HG03060 (cell line): ENCODE results near the gene COL5A3.
"Not testable (repeated sequence)": the region's sequence is repeated elsewhere in the genome, so short reads cannot be mapped to it uniquely, and the experiment has no call there.

Experiments
- ATAC-seq: cut with Tn5 transposase; IDR thresholded peaks from one replicate; pipeline ENCODE4 v1.9.1; 2021; ENCODE audit warnings: low read depth, moderate number of reproducible peaks; ENCODE audit not compliant: unreplicated experiment

The COL5A3 gene

GRCh38 chr19:10010247-10010691 is at the start of gene COL5A3:
Gene COL5A3, minus strand, starts transcription at chr19:10010504. Its CDS starts 119 bp downstream, at chr19:10010385.
- no peak for ATAC-seq

- no peak for ATAC-seq
Measured at GRCh38 chr19:10052602-10053360, 42.5 kb upstream of the COL5A3 start.

GRCh38 chr19:10049626-10050025 is 39.3 kb upstream of the COL5A3 start:
- ATAC-seq: no peak

GRCh38 chr19:10045371-10045770 is 35.1 kb upstream of the COL5A3 start:
- ATAC-seq: no peak

GRCh38 chr19:10044390-10044789 is 34.1 kb upstream of the COL5A3 start:
- ATAC-seq: no peak

DNA sequence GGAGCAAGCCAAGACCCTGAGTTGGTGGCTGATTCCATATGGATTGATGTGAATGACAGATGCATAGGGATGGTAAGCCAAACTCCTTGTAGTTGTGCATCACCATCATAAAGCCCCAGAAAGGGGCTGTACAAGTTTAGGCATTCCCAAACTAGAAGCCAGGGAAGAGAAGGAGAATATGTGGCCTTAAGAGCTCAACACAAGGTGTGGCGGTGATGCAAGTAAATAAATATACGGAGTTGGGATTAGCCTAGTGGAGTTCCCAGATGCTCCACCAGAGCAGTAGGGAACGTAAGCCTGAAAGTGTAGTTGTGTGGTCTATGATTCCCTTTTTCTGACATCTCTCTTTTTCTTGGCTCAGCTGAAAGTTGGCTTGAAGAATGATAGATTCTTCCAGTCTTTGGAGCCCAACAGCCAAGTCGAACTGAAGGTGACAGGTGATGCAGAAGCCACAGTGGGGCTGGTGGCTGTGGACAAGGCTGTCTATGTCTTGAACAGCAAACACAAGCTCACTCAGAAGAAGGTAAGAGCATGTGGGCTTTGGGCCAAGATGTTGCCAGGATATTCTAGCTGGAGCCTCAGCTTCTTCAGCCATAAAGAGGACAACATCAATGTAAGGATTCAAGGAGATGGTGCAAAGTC is 33.1 kb upstream of the COL5A3 start:
- no peak for ATAC-seq

DNA sequence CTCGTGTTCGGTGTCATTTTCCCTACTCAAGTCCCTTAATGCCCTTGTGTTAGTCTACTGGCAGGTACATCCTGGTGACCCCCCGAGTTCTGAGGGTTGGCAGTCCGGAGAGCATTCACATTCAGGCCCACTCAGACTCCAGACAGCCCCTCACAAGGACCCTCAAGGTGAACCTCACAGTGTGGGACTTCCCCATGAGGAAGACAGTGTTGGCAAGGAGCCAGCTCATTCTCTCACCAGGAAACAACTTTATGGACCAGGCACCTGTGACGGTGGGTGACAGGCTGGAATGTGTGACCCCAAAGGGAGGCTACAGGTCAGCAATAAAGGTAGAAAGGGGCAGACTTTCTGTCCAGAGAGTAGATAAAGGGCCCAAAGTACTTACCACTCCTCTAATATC is 27.5 kb upstream of the COL5A3 start:
- no peak for ATAC-seq

- no peak for ATAC-seq
Measured at GRCh38 chr19:10037367-10037766, 27.1 kb upstream of the COL5A3 start.

- ATAC-seq: no peak
Measured at GRCh38 chr19:10036601-10037071, 26.3 kb upstream of the COL5A3 start.

- ATAC-seq: no peak
Measured at GRCh38 chr19:10033614-10034013, 23.3 kb upstream of the COL5A3 start.

GRCh38 chr19:10027158-10027997 is 17.1 kb upstream of the COL5A3 start:
- ATAC-seq: no peak

DNA sequence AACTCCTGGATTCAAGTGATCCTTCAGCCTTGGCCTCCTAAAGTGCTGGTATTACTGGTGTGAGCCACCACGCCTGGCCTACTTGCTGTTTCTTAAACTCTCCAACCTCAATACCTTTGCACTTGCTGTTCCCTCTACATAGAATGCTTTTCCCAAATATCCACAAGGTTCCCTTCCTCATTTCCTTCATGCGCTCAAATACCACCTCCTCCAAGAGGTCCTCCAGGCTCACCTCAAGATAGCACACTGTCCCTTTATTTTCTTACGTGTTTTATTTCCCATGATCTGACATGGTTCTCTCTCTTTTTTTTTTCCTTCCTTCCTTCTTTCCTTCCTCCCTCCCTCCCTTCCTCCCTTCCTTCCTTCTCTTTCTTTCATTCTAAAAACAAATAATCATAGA is 16.4 kb upstream of the COL5A3 start:
- no peak for ATAC-seq

GRCh38 chr19:10023096-10023495 is 12.8 kb upstream of the COL5A3 start:
- ATAC-seq: not testable (repeated sequence)

GRCh38 chr19:10021863-10022262 is 11.6 kb upstream of the COL5A3 start:
- no peak for ATAC-seq

- no peak for ATAC-seq
Measured at GRCh38 chr19:10021446-10021845, 11.1 kb upstream of the COL5A3 start.

- ATAC-seq: no peak
Measured at GRCh38 chr19:10020851-10021250, 10.5 kb upstream of the COL5A3 start.

DNA sequence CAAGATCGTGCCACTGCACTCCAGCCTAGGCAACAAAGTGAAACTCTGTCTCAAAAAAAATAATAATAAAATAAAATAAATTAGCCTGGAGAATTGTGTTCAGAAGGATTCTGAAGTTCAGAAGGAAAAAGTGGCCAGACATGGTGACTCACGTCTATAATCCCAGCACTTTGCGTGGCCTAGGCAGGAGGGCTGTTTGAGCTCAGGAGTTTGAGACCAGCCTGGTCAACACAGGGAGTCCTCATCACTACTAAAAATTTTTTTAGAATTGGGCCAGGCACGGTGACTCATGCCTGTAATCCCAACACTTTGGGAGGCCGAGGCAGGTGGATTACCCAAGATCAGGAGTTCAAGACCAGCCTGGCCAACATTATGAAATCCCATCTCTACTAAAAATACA is 8.9 kb upstream of the COL5A3 start:
- ATAC-seq: no peak

- no peak for ATAC-seq
Measured at GRCh38 chr19:10018786-10019185, 8.5 kb upstream of the COL5A3 start.

DNA sequence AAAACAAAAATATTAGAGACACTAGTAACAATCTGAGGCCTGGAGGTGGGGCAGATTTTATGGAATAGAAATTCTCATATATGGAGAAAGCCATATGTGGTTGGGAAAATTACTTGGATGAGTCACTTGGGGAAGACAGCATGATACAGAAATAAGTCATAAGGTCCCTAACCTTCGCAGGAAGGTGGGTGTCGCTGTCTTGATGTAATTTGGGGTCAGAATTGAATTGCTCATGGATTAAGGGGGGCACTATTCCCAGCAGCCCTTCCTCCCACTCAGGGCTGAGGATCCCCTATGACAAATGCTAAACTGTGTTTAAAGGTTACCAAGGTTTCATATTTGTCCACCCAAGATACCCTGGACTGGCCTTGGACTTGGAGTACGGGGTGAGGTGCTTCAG is 8.0 kb upstream of the COL5A3 start:
- no peak for ATAC-seq

GRCh38 chr19:10013834-10014618 is 3.7 kb upstream of the COL5A3 start:
- ATAC-seq: no peak
